Fibroblast of lung (primary cell): ENCODE results near the gene FAM120AOS. TPM values are rescaled to one million over a fixed set of nuclear protein-coding genes. Genes with fewer than 3 reads are reported as not detected.
A peak's percentile ranks its signal among the peaks of the same experiment; 100 is the strongest.

Experiments used
- DNase-seq, 2 donors: peaks; one replicate each; pipeline versions ENCODE4 v3.0.0 to v3.0.0-alpha.2; 2010; ENCODE audit warnings: low read depth in 2 of 2
- H2AFZ ChIP-seq: 2 replicates; pipeline ENCODE4 v1.5.1; 2012; ENCODE audit warnings: low read length, control low read depth, inconsistent platforms
- H3K27ac ChIP-seq: 2 replicates; pipeline ENCODE4 v1.5.1; 2011; ENCODE audit warnings: low read length, control low read depth; ENCODE audit not compliant: insufficient read depth
- H3K27me3 ChIP-seq: 2 replicates; pipeline ENCODE4 v1.5.1; 2011; ENCODE audit warnings: mild to moderate bottlenecking, low read length; ENCODE audit not compliant: control insufficient read depth, insufficient read depth
- H3K36me3 ChIP-seq: 2 replicates; pipeline ENCODE4 v1.5.1; 2011; ENCODE audit warnings: low read length; ENCODE audit not compliant: control insufficient read depth, insufficient read depth
- H3K4me1 ChIP-seq: 2 replicates; pipeline ENCODE4 v1.5.1; 2011; ENCODE audit warnings: low read length; ENCODE audit not compliant: control insufficient read depth, insufficient read depth; ENCODE audit errors: extremely low read depth
- H3K4me2 ChIP-seq: 2 replicates; pipeline ENCODE4 v1.5.1; 2011; ENCODE audit warnings: low read length, control low read depth; ENCODE audit not compliant: insufficient read depth; ENCODE audit errors: extremely low read depth
- H3K4me3 ChIP-seq, 4 experiments: fragments of 200-600 bp in 1 of 4; sonication (generic) in 1 of 4; replicated peaks in 1 of 4; 2 replicates each; pipeline ENCODE4 v1.5.1; 2011 to 2016; ENCODE audit warnings: low read length in 4 of 4, low read depth in 3 of 4, mild to moderate bottlenecking in 3 of 4, control low read depth in 2 of 4, inconsistent platforms in 1 of 4, mixed read lengths in 1 of 4; ENCODE audit not compliant: insufficient read depth in 1 of 4; ENCODE audit errors: control extremely low read depth in 1 of 4
- H3K79me2 ChIP-seq: 2 replicates; pipeline ENCODE4 v1.5.1; 2012; ENCODE audit warnings: mild to moderate bottlenecking, low read length, inconsistent platforms; ENCODE audit not compliant: control insufficient read depth, insufficient read depth
- H3K9ac ChIP-seq: 2 replicates; pipeline ENCODE4 v1.5.1; 2011; ENCODE audit warnings: mild to moderate bottlenecking, low read length, control low read depth; ENCODE audit not compliant: insufficient read depth
- H3K9me3 ChIP-seq: 2 replicates; pipeline ENCODE4 v1.5.1; 2012; ENCODE audit warnings: low read depth, low read length; ENCODE audit not compliant: control insufficient read depth, insufficient read depth
- H4K20me1 ChIP-seq: 2 replicates; pipeline ENCODE4 v1.5.1; 2011; ENCODE audit warnings: low read length; ENCODE audit not compliant: control insufficient read depth, insufficient read depth; ENCODE audit errors: extremely low read depth
- CTCF ChIP-seq, 2 donors: IDR thresholded peaks in 1 of 2; conservative IDR thresholded peaks in 1 of 2; 1 replicate in 1 of 2; 2 replicates in 1 of 2; pipeline ENCODE4 v1.5.1; 2011 to 2012; ENCODE audit warnings: low read length in 2 of 2, control low read depth in 1 of 2, inconsistent platforms in 1 of 2, low read depth in 1 of 2, mild to moderate bottlenecking in 1 of 2
- EZH2 ChIP-seq: IDR thresholded peaks from 2 replicates; pipeline ENCODE4 v1.5.1; 2012; ENCODE audit warnings: low read length, control low read depth, mild to moderate bottlenecking; ENCODE audit errors: missing control alignments
- polyA minus RNA-seq: library from RNA; depleted of rRNA, polyadenylated mRNA; stranded (reverse); fragments of >200 nt; gene quantifications from 2 replicates; pipeline ENCODE4 v1.2.3, GENCODE V29; 2011; ENCODE audit warnings: low replicate concordance
- polyA plus RNA-seq, 2 donors: library from polyadenylated mRNA; depleted of rRNA in 1 of 2; stranded (reverse) in 1 of 2; unstranded in 1 of 2; fragments of >200 nt; gene quantifications; 2 replicates each; pipeline ENCODE4 v1.2.1, GENCODE V29; 2011 to 2012; ENCODE audit warnings: missing spikeins in 1 of 2
- total RNA-seq: library from RNA; depleted of rRNA; stranded (reverse); fragments of >200 nt; gene quantifications from 2 replicates; pipeline ENCODE4 v1.2.1, GENCODE V29; 2014

FAM120AOS gene
- total RNA-seq (30.6 and 38.8 TPM in 2 replicates), polyA plus RNA-seq (39.0 and 44.1 TPM in 2 replicates), polyA minus RNA-seq (10.4 and 11.6 TPM in 2 replicates)
- 30.4 and 30.5 TPM in 2 replicates for polyA plus RNA-seq (2012)

GRCh38 chr9:93453047-93453914, at the start of gene FAM120AOS:
Gene FAM120AOS (minus strand): TSS chr9:93453581. CDS start chr9:93452709, 872 bp downstream.
- H3K4me2 ChIP-seq, result peak within 1 kb of the TSS; percentile 93
- H3K79me2 ChIP-seq, result peaks cover 75% of the 10 kb centered on the region
- peak within 1 kb of the TSS; percentile 66 for H3K27ac ChIP-seq
- no peak for TF ChIP-seq CTCF (conservative IDR thresholded peaks at IDR 0.05 in 1 of 2, IDR thresholded peaks at IDR 0.05 in 1 of 2; ENCODE audit: low read depth in 1 of 2, low read length in 2 of 2)
- no peak for TF ChIP-seq EZH2
- H3K36me3 ChIP-seq, result peaks cover under 1% of the 10 kb centered on the region
- no peaks in the 10 kb centered on the region for H3K27me3 ChIP-seq
- H4K20me1 ChIP-seq, result peaks cover 2% of the 10 kb centered on the region
- H3K4me3 ChIP-seq, result peak within 1 kb of the TSS; percentile 76 to 95 (median 86)
- peak within 1 kb of the TSS; percentile 13 for H2AFZ ChIP-seq
- H3K9ac ChIP-seq, result peak within 1 kb of the TSS; percentile 84
- H3K9me3 ChIP-seq, result no peaks in the 10 kb centered on the region
- H3K4me1 ChIP-seq, result peaks cover 8% of the 10 kb centered on the region
- DNase-seq, result peak; percentile 95 to 96

GRCh38 chr9:93501406-93501805, 48.0 kb upstream of the FAM120AOS start:
- DNase-seq, result peak; percentile 9 to 12
- no peak for TF ChIP-seq EZH2
- TF ChIP-seq CTCF (conservative IDR thresholded peaks at IDR 0.05 in 1 of 2, IDR thresholded peaks at IDR 0.05 in 1 of 2; ENCODE audit: low read depth in 1 of 2, low read length in 2 of 2), result no peak
- H3K36me3 ChIP-seq, result peaks cover 9% of the 10 kb centered on the region
- H2AFZ ChIP-seq, result peak overlapping the region; percentile 58
- peak overlapping the region; percentile 18 to 59 (median 50) for H3K4me3 ChIP-seq
- H3K4me2 ChIP-seq, result peak overlapping the region; percentile 93
- no peaks in the 10 kb centered on the region for H4K20me1 ChIP-seq
- H3K27ac ChIP-seq, result peak overlapping the region; percentile 74
- no peaks in the 10 kb centered on the region for H3K27me3 ChIP-seq
- no peaks in the 10 kb centered on the region for H3K4me1 ChIP-seq
- H3K9me3 ChIP-seq, result no peaks in the 10 kb centered on the region
- H3K9ac ChIP-seq, result peak overlapping the region; percentile 38
- peaks cover 42% of the 10 kb centered on the region for H3K79me2 ChIP-seq

GRCh38 chr9:93500571-93501298, 47.4 kb upstream of the FAM120AOS start:
- peaks cover 9% of the 10 kb centered on the region for H3K36me3 ChIP-seq
- H3K9ac ChIP-seq, result no peak overlapping the region

More at GRCh38 chr9:93500571-93501298, 47.4 kb upstream of the FAM120AOS start:
- H2AFZ ChIP-seq, result no peak overlapping the region
- peak overlapping the region; percentile 93 for H3K4me2 ChIP-seq
- H4K20me1 ChIP-seq, result no peaks in the 10 kb centered on the region
- peak overlapping the region; percentile 18 to 59 (median 50) for H3K4me3 ChIP-seq
- no peaks in the 10 kb centered on the region for H3K27me3 ChIP-seq
- TF ChIP-seq EZH2, result no peak
- TF ChIP-seq CTCF (conservative IDR thresholded peaks at IDR 0.05 in 1 of 2, IDR thresholded peaks at IDR 0.05 in 1 of 2; ENCODE audit: low read depth in 1 of 2, low read length in 2 of 2), result no peak
- peaks cover 39% of the 10 kb centered on the region for H3K79me2 ChIP-seq
- no peaks in the 10 kb centered on the region for H3K4me1 ChIP-seq
- H3K27ac ChIP-seq, result peak overlapping the region; percentile 74
- no peak for DNase-seq
- H3K9me3 ChIP-seq, result no peaks in the 10 kb centered on the region
